H1 (cell line): ENCODE results near the gene SYNDIG1. TPM values are rescaled to one million over a fixed set of nuclear protein-coding genes. Genes with fewer than 3 reads are reported as not detected.

Experiments
- CTCF ChIA-PET: fragments of 300-600 bp; sonication (Branson Sonifier 250); formaldehyde crosslinking; loops from one replicate; lab custom pipeline; 2021; ENCODE audit not compliant: partially characterized antibody; lab: Charles Lee
- POLR2A ChIA-PET: fragments of 300-600 bp; sonication (Branson Sonifier 250); formaldehyde crosslinking; loops from one replicate; lab custom pipeline; 2021; ENCODE audit warnings: inconsistent platforms; ENCODE audit not compliant: partially characterized antibody; lab: Charles Lee
- DNase-seq, 2 experiments: peaks; one replicate each; pipeline versions ENCODE4 v3.0.0 to v3.0.0-alpha.2; 2010 to 2022; ENCODE audit warnings: low spot score in 2 of 2, low read depth in 1 of 2, mixed read lengths in 1 of 2
- FAIRE-seq: peaks from 2 replicates; lab custom pipeline; 2011; peaks lifted over from hg19 to GRCh38; lab: Jason Lieb, UNC
- H2AFZ ChIP-seq: 2 replicates; pipeline ENCODE4 v1.8.1; 2012; ENCODE audit warnings: low read length, inconsistent platforms
- H2AK5ac ChIP-seq: 2 replicates; pipeline ENCODE4 v1.6.1; 2013; ENCODE audit warnings: low read depth, low read length
- H2BK120ac ChIP-seq: replicated peaks from 2 replicates; pipeline ENCODE3; 2013; ENCODE audit warnings: low read depth, low read length, inconsistent platforms
- H2BK12ac ChIP-seq: 2 replicates; pipeline ENCODE4 v1.6.1; 2013; ENCODE audit warnings: low read depth, low read length
- H2BK15ac ChIP-seq: 2 replicates; pipeline ENCODE4 v1.6.1; 2013; ENCODE audit warnings: low read length
- H2BK20ac ChIP-seq: 2 replicates; pipeline ENCODE4 v1.6.1; 2013; ENCODE audit warnings: low read length
- H2BK5ac ChIP-seq: 2 replicates; pipeline ENCODE4 v1.6.1; 2013; ENCODE audit warnings: low read depth, low read length
- H3K14ac ChIP-seq: 2 replicates; pipeline ENCODE4 v1.6.1; 2013; ENCODE audit warnings: inconsistent platforms; ENCODE audit not compliant: insufficient read length
- H3K18ac ChIP-seq: 2 replicates; pipeline ENCODE4 v1.6.1; 2013; ENCODE audit warnings: low read length; ENCODE audit errors: extremely low read depth
- H3K23ac ChIP-seq: 2 replicates; pipeline ENCODE4 v1.6.1; 2013; ENCODE audit warnings: inconsistent platforms; ENCODE audit not compliant: insufficient read length
- H3K23me2 ChIP-seq: 2 replicates; pipeline ENCODE4 v1.6.1; 2013; ENCODE audit warnings: low read depth, low read length
- H3K27ac ChIP-seq: 2 replicates; pipeline ENCODE4 v1.6.1; 2011; ENCODE audit warnings: low read depth, low read length, inconsistent platforms
- H3K27me3 ChIP-seq, 4 experiments: replicated peaks in 1 of 4; 1 replicate in 1 of 4; 2 replicates in 3 of 4; pipeline versions ENCODE4 v1.6.1 to v1.8.1; 2011 to 2013; ENCODE audit warnings: low read length in 3 of 4, mild to moderate bottlenecking in 3 of 4, inconsistent platforms in 2 of 4, mixed read lengths in 2 of 4, moderate library complexity in 1 of 4; ENCODE audit not compliant: control insufficient read depth in 3 of 4, insufficient read depth in 3 of 4; ENCODE audit errors: extremely low read depth in 1 of 4
- H3K36me3 ChIP-seq, 4 experiments: 2 replicates each; pipeline versions ENCODE4 v1.6.1 to v1.8.1; 2011 to 2013; ENCODE audit warnings: mild to moderate bottlenecking in 4 of 4, low read length in 3 of 4, moderate library complexity in 2 of 4, control low read depth in 1 of 4, inconsistent platforms in 1 of 4; ENCODE audit not compliant: insufficient read depth in 4 of 4, control insufficient read depth in 2 of 4
- H3K4ac ChIP-seq: replicated peaks from 2 replicates; pipeline ENCODE3; 2013; ENCODE audit warnings: low read length, low read depth, mixed read lengths, inconsistent platforms; ENCODE audit not compliant: insufficient read length
- H3K4me1 ChIP-seq, 4 experiments: replicated peaks in 1 of 4; 1 replicate in 1 of 4; 2 replicates in 3 of 4; pipeline versions ENCODE4 v1.6.1 to v1.8.1; 2011 to 2013; ENCODE audit warnings: low read length in 3 of 4, inconsistent platforms in 2 of 4, mixed read lengths in 1 of 4; ENCODE audit not compliant: insufficient read depth in 4 of 4, control insufficient read depth in 3 of 4
- H3K4me2 ChIP-seq, 2 experiments: 2 replicates each; pipeline versions ENCODE4 v1.6.1 to v1.8.1; 2011 to 2013; ENCODE audit warnings: low read depth in 2 of 2, low read length in 2 of 2, control low read depth in 1 of 2, inconsistent platforms in 1 of 2, mild to moderate bottlenecking in 1 of 2; ENCODE audit not compliant: insufficient read depth in 1 of 2
- H3K4me3 ChIP-seq, 4 experiments: fragments of 200-600, 300-600 bp in 1 of 4; sonication (generic), shearing (Covaris generic), sonication (Bioruptor Twin) in 1 of 4; 2 replicates each; pipeline versions ENCODE4 v1.5.1 to v1.8.1; 2011 to 2016; ENCODE audit warnings: low read length in 4 of 4, low read depth in 3 of 4, control low read depth in 2 of 4, inconsistent platforms in 2 of 4, mild to moderate bottlenecking in 2 of 4, mixed read lengths in 1 of 4, moderate library complexity in 1 of 4; ENCODE audit not compliant: insufficient read depth in 2 of 4; ENCODE audit errors: extremely low read depth in 1 of 4
- H3K56ac ChIP-seq: replicated peaks from 2 replicates; pipeline ENCODE3; 2013; ENCODE audit warnings: low read depth, mild to moderate bottlenecking, mixed read lengths, low read length, inconsistent platforms; ENCODE audit not compliant: insufficient read length
- H3K79me1 ChIP-seq: 2 replicates; pipeline ENCODE4 v1.6.1; 2013; ENCODE audit warnings: low read depth, low read length, control low read depth
- H3K79me2 ChIP-seq, 2 experiments: 2 replicates each; pipeline versions ENCODE4 v1.6.1 to v1.8.1; 2012 to 2013; ENCODE audit warnings: low read length in 2 of 2, mild to moderate bottlenecking in 2 of 2, inconsistent platforms in 1 of 2; ENCODE audit not compliant: insufficient read depth in 2 of 2, control insufficient read depth in 1 of 2
- H3K9ac ChIP-seq, 4 experiments: replicated peaks in 1 of 4; 1 replicate in 1 of 4; 2 replicates in 3 of 4; pipeline versions ENCODE4 v1.6.1 to v1.8.1; 2011 to 2013; ENCODE audit warnings: low read depth in 3 of 4, low read length in 3 of 4, control low read depth in 2 of 4, mild to moderate bottlenecking in 2 of 4, moderate library complexity in 2 of 4, inconsistent platforms in 1 of 4; ENCODE audit errors: extremely low read depth in 1 of 4
- H3K9me3 ChIP-seq, 2 experiments: 2 replicates each; pipeline versions ENCODE4 v1.6.1 to v1.8.1; 2012 to 2013; ENCODE audit warnings: mild to moderate bottlenecking in 2 of 2, moderate library complexity in 2 of 2, control low read depth in 1 of 2, inconsistent platforms in 1 of 2, low read depth in 1 of 2, low read length in 1 of 2, mixed read lengths in 1 of 2; ENCODE audit not compliant: insufficient read depth in 2 of 2
- H4K20me1 ChIP-seq, 2 experiments: replicated peaks in 1 of 2; 2 replicates each; pipeline versions ENCODE3 to v1.8.1; 2011 to 2013; ENCODE audit warnings: inconsistent platforms in 2 of 2, low read length in 2 of 2, mild to moderate bottlenecking in 1 of 2; ENCODE audit not compliant: insufficient read depth in 2 of 2, control insufficient read depth in 1 of 2
- H4K5ac ChIP-seq: 2 replicates; pipeline ENCODE4 v1.6.1; 2013; ENCODE audit warnings: low read length, low read depth, mixed read lengths, inconsistent platforms; ENCODE audit not compliant: insufficient read length
- H4K8ac ChIP-seq: 2 replicates; pipeline ENCODE4 v1.8.0; 2013; ENCODE audit warnings: mild to moderate bottlenecking, moderate library complexity, low read length, inconsistent platforms; ENCODE audit not compliant: insufficient read depth; ENCODE audit errors: extremely low read depth
- H4K91ac ChIP-seq: replicated peaks from 2 replicates; pipeline ENCODE3; 2013; ENCODE audit warnings: low read length, mixed read lengths, inconsistent platforms; ENCODE audit not compliant: insufficient read length
- BRCA1 ChIP-seq: IDR thresholded peaks from 2 replicates; pipeline ENCODE4 v1.6.1; 2012; ENCODE audit warnings: low read depth, low read length, improper control_type of control experiment
- POU5F1 ChIP-seq: IDR thresholded peaks from 2 replicates; pipeline ENCODE4 v1.6.1; 2011; ENCODE audit warnings: low read depth, mild to moderate bottlenecking, low read length, moderate library complexity
- RBBP5 ChIP-seq: IDR thresholded peaks from 2 replicates; pipeline ENCODE4 v1.7.1; 2012; ENCODE audit warnings: low read depth, mild to moderate bottlenecking, inconsistent platforms, low read length, moderate library complexity, borderline replicate concordance
- RXRA ChIP-seq: IDR thresholded peaks from 2 replicates; pipeline ENCODE4 v1.6.1; 2011; ENCODE audit warnings: low read depth, mild to moderate bottlenecking, low read length, moderate library complexity; ENCODE audit not compliant: insufficient read depth
- SIN3A ChIP-seq, 2 experiments: IDR thresholded peaks in 1 of 2; conservative IDR thresholded peaks in 1 of 2; 2 replicates each; pipeline ENCODE4 v1.6.1; 2011 to 2012; ENCODE audit warnings: low read length in 2 of 2, improper control_type of control experiment in 1 of 2, low read depth in 1 of 2, mild to moderate bottlenecking in 1 of 2
- TCF12 ChIP-seq: IDR thresholded peaks from 2 replicates; pipeline ENCODE4 v1.6.1; 2011; ENCODE audit warnings: low read depth, mild to moderate bottlenecking, low read length
- WGBS, 2 experiments: shearing (Covaris generic) in 1 of 2; methylation state at CpG; one replicate each; pipeline versions ENCODE4 v1.1.6 to v1.1.7; 2013 to 2015; ENCODE audit warnings: low lambda C conversion rate in 2 of 2, mixed read lengths in 2 of 2, inconsistent platforms in 1 of 2, low coverage in 1 of 2, missing lambda C conversion rate in 1 of 2; ENCODE audit not compliant: insufficient replicate concordance in 2 of 2, insufficient coverage in 1 of 2, insufficient read length in 1 of 2; ENCODE audit errors: extremely low coverage in 1 of 2, missing lambda C conversion rate in 1 of 2; 5-methylcytosine and 5-hydroxymethylcytosine counted together
- polyA plus RNA-seq, 7 experiments: library from polyadenylated mRNA; depleted of rRNA in 3 of 7; stranded (reverse) in 5 of 7; unstranded in 2 of 7; fragments of >200 nt in 5 of 7; fragments of 200-250 nt in 2 of 7; gene quantifications; 1 replicate in 5 of 7; 2 replicates in 1 of 7; 4 replicates in 1 of 7; pipeline versions ENCODE4 v1.2.1 to v1.2.3, GENCODE V29; 2011 to 2013; ENCODE audit warnings: missing spikeins in 2 of 7, mixed read lengths in 2 of 7
- total RNA-seq: library from RNA; stranded (reverse); fragmentation: NEBNext Ultra II Directional; extraction: Animal tissue kit (Norgen Biotek cat#: 25700); gene quantifications from 2 replicates; pipeline ENCODE4 v1.2.1, GENCODE V29; 2021

SYNDIG1 gene
- total and polyA plus RNA-seq, 2 of the 8 experiments (the other 6 are each of a cell fraction or from before 2014, with no cell fraction given) = 6.5 to 7.8 TPM

- Histone ChIP-seq H3K4ac (no peak overlapping the region), H4K91ac (no peak overlapping the region), H2BK20ac (no peak overlapping the region), H2BK12ac (no peak overlapping the region), H3K18ac (no peak overlapping the region), H2AFZ (no peak overlapping the region), H3K4me1 (no peaks in the 10 kb centered on the region; a peak in 3 of 7 replicates), H3K36me3 (no peaks in the 10 kb centered on the region), H4K20me1 (peaks cover 0 to 3% of the 10 kb centered on the region in 2 experiments), H3K4me3 (no peak overlapping the region), H3K9me3 (no peaks in the 10 kb centered on the region; a peak in 1 of 4 replicates), H2BK120ac (no peak overlapping the region), H3K79me1 (peaks cover 4% of the 10 kb centered on the region; the same call in 1 of the 2 replicates), H3K27ac (no peak overlapping the region), H3K23me2 (no peaks in the 10 kb centered on the region), H2BK15ac (no peak overlapping the region), H3K14ac (no peak overlapping the region), H3K56ac (no peak overlapping the region), H3K9ac (no peak overlapping the region), H4K8ac (no peak overlapping the region), H3K27me3 (no peaks in the 10 kb centered on the region), H3K79me2 (peaks cover 0 to 17% of the 10 kb centered on the region in 2 experiments; a peak in 3 of 4 replicates), H2AK5ac (no peak overlapping the region), H3K4me2 (no peak overlapping the region), H3K23ac (no peak overlapping the region), H4K5ac (no peak overlapping the region), H2BK5ac (no peak overlapping the region)
- TF ChIP-seq RXRA (no peak), SIN3A (conservative IDR thresholded peaks at IDR 0.05 in 1 of 2, IDR thresholded peaks at IDR 0.05 in 1 of 2; ENCODE audit: low read depth in 1 of 2, low read length in 2 of 2) (no peak), RBBP5 (no peak), TCF12 (no peak), BRCA1 (no peak), POU5F1 (no peak)
- ChIA-PET POLR2A (no interaction called here), CTCF (interaction anchor here (0.6 kb wide), 1 partner anchor 54 kb away, joined by 3 read pairs; no protein-coding TSS in a partner anchor)
- DNase-seq (no peak), FAIRE-seq (no peak)
- WGBS, 2 experiments = 86% methylated on average over 2 of the region's 2 CpGs; no CpG with 5 or more reads in 1 of the 2 experiments
Observed at GRCh38 chr20:24530131-24530680, 60.8 kb downstream of the SYNDIG1 start.
